ENCODE data around the gene CD55.

CD55 gene

GRCh38 chr1:207306023-207306422 is 15.5 kb upstream of the CD55 start:
- Histone ChIP-seq H3K9ac (ENCODE audit: low read depth, low read length) (no peak overlapping the region), H3K4me1 (ENCODE audit: control insufficient read depth, insufficient read depth, low read length) (peaks cover 29% of the 10 kb centered on the region), H3K27me3 (ENCODE audit: control insufficient read depth, insufficient read depth, low read length) (no peaks in the 10 kb centered on the region), H3K9me3 (ENCODE audit: control insufficient read depth, insufficient read depth, low read length) (no peaks in the 10 kb centered on the region), H3K4me3 (ENCODE audit: low read depth, low read length) (no peak overlapping the region), H3K27ac (ENCODE audit: low read depth, low read length) (no peak overlapping the region), H3K36me3 (ENCODE audit: control insufficient read depth, insufficient read depth, low read length) (no peaks in the 10 kb centered on the region)

- no peak overlapping the region for H3K9ac ChIP-seq (ENCODE audit: low read depth, low read length)
- H3K4me1 ChIP-seq (ENCODE audit: control insufficient read depth, insufficient read depth, low read length), result peaks cover 24% of the 10 kb centered on the region
- no peak overlapping the region for H3K4me3 ChIP-seq (ENCODE audit: low read depth, low read length)
- H3K9me3 ChIP-seq (ENCODE audit: control insufficient read depth, insufficient read depth, low read length), result no peaks in the 10 kb centered on the region
- no peaks in the 10 kb centered on the region for H3K36me3 ChIP-seq (ENCODE audit: control insufficient read depth, insufficient read depth, low read length)
- no peaks in the 10 kb centered on the region for H3K27me3 ChIP-seq (ENCODE audit: control insufficient read depth, insufficient read depth, low read length)
- H3K27ac ChIP-seq (ENCODE audit: low read depth, low read length), result peak overlapping the region; percentile 36
These were observed 14.9 kb upstream of the CD55 start for GRCh38 chr1:207306603-207307002.

- Histone ChIP-seq H3K9me3 (ENCODE audit: control insufficient read depth, insufficient read depth, low read length) (no peaks in the 10 kb centered on the region), H3K4me3 (ENCODE audit: low read depth, low read length) (no peak overlapping the region), H3K27me3 (ENCODE audit: control insufficient read depth, insufficient read depth, low read length) (no peaks in the 10 kb centered on the region), H3K36me3 (ENCODE audit: control insufficient read depth, insufficient read depth, low read length) (no peaks in the 10 kb centered on the region), H3K27ac (ENCODE audit: low read depth, low read length) (no peak overlapping the region), H3K4me1 (ENCODE audit: control insufficient read depth, insufficient read depth, low read length) (peaks cover 25% of the 10 kb centered on the region), H3K9ac (ENCODE audit: low read depth, low read length) (no peak overlapping the region)
These were observed 12.9 kb upstream of the CD55 start for GRCh38 chr1:207308451-207309190.

GRCh38 chr1:207309745-207310273 is 11.7 kb upstream of the CD55 start:
- no peak overlapping the region for H3K4me3 ChIP-seq (ENCODE audit: low read depth, low read length)
- H3K27me3 ChIP-seq (ENCODE audit: control insufficient read depth, insufficient read depth, low read length), result no peaks in the 10 kb centered on the region
- peaks cover 25% of the 10 kb centered on the region for H3K4me1 ChIP-seq (ENCODE audit: control insufficient read depth, insufficient read depth, low read length)
- H3K27ac ChIP-seq (ENCODE audit: low read depth, low read length), result no peak overlapping the region
- H3K9ac ChIP-seq (ENCODE audit: low read depth, low read length), result no peak overlapping the region
- H3K36me3 ChIP-seq (ENCODE audit: control insufficient read depth, insufficient read depth, low read length), result no peaks in the 10 kb centered on the region
- H3K9me3 ChIP-seq (ENCODE audit: control insufficient read depth, insufficient read depth, low read length), result no peaks in the 10 kb centered on the region

- peaks cover 25% of the 10 kb centered on the region for H3K4me1 ChIP-seq (ENCODE audit: control insufficient read depth, insufficient read depth, low read length)
- no peak overlapping the region for H3K4me3 ChIP-seq (ENCODE audit: low read depth, low read length)
- H3K27me3 ChIP-seq (ENCODE audit: control insufficient read depth, insufficient read depth, low read length), result no peaks in the 10 kb centered on the region
- no peaks in the 10 kb centered on the region for H3K36me3 ChIP-seq (ENCODE audit: control insufficient read depth, insufficient read depth, low read length)
- no peaks in the 10 kb centered on the region for H3K9me3 ChIP-seq (ENCODE audit: control insufficient read depth, insufficient read depth, low read length)
- H3K27ac ChIP-seq (ENCODE audit: low read depth, low read length), result no peak overlapping the region
- H3K9ac ChIP-seq (ENCODE audit: low read depth, low read length), result no peak overlapping the region
These were observed 9.4 kb upstream of the CD55 start for GRCh38 chr1:207311888-207312603.

- Histone ChIP-seq H3K9me3 (ENCODE audit: control insufficient read depth, insufficient read depth, low read length) (no peaks in the 10 kb centered on the region), H3K36me3 (ENCODE audit: control insufficient read depth, insufficient read depth, low read length) (no peaks in the 10 kb centered on the region), H3K27me3 (ENCODE audit: control insufficient read depth, insufficient read depth, low read length) (no peaks in the 10 kb centered on the region), H3K4me3 (ENCODE audit: low read depth, low read length) (no peak overlapping the region), H3K9ac (ENCODE audit: low read depth, low read length) (no peak overlapping the region), H3K4me1 (ENCODE audit: control insufficient read depth, insufficient read depth, low read length) (peaks cover 25% of the 10 kb centered on the region), H3K27ac (ENCODE audit: low read depth, low read length) (no peak overlapping the region)
These were observed 8.9 kb upstream of the CD55 start for GRCh38 chr1:207312604-207312920.

- Histone ChIP-seq H3K27ac (ENCODE audit: low read depth, low read length) (no peak overlapping the region), H3K4me3 (ENCODE audit: low read depth, low read length) (no peak overlapping the region), H3K9ac (ENCODE audit: low read depth, low read length) (no peak overlapping the region), H3K4me1 (ENCODE audit: control insufficient read depth, insufficient read depth, low read length) (peaks cover 22% of the 10 kb centered on the region), H3K27me3 (ENCODE audit: control insufficient read depth, insufficient read depth, low read length) (no peaks in the 10 kb centered on the region), H3K36me3 (ENCODE audit: control insufficient read depth, insufficient read depth, low read length) (no peaks in the 10 kb centered on the region), H3K9me3 (ENCODE audit: control insufficient read depth, insufficient read depth, low read length) (no peaks in the 10 kb centered on the region)
These were observed 8.3 kb upstream of the CD55 start for GRCh38 chr1:207313131-207313530.

- Histone ChIP-seq H3K9me3 (ENCODE audit: control insufficient read depth, insufficient read depth, low read length) (no peaks in the 10 kb centered on the region), H3K27ac (ENCODE audit: low read depth, low read length) (no peak overlapping the region), H3K9ac (ENCODE audit: low read depth, low read length) (no peak overlapping the region), H3K27me3 (ENCODE audit: control insufficient read depth, insufficient read depth, low read length) (no peaks in the 10 kb centered on the region), H3K4me3 (ENCODE audit: low read depth, low read length) (no peak overlapping the region), H3K4me1 (ENCODE audit: control insufficient read depth, insufficient read depth, low read length) (peaks cover 18% of the 10 kb centered on the region), H3K36me3 (ENCODE audit: control insufficient read depth, insufficient read depth, low read length) (no peaks in the 10 kb centered on the region)
These were observed 6.7 kb upstream of the CD55 start for GRCh38 chr1:207314816-207315215.

GRCh38 chr1:207315435-207315834 is 6.0 kb upstream of the CD55 start:
- Histone ChIP-seq H3K36me3 (ENCODE audit: control insufficient read depth, insufficient read depth, low read length) (no peaks in the 10 kb centered on the region), H3K9me3 (ENCODE audit: control insufficient read depth, insufficient read depth, low read length) (no peaks in the 10 kb centered on the region), H3K4me1 (ENCODE audit: control insufficient read depth, insufficient read depth, low read length) (peaks cover 18% of the 10 kb centered on the region), H3K27me3 (ENCODE audit: control insufficient read depth, insufficient read depth, low read length) (no peaks in the 10 kb centered on the region), H3K27ac (ENCODE audit: low read depth, low read length) (no peak overlapping the region), H3K4me3 (ENCODE audit: low read depth, low read length) (no peak overlapping the region), H3K9ac (ENCODE audit: low read depth, low read length) (no peak overlapping the region)

GRCh38 chr1:207316141-207316540 is 5.3 kb upstream of the CD55 start:
- Histone ChIP-seq H3K27ac (ENCODE audit: low read depth, low read length) (no peak overlapping the region), H3K4me3 (ENCODE audit: low read depth, low read length) (no peak overlapping the region), H3K9ac (ENCODE audit: low read depth, low read length) (no peak overlapping the region), H3K36me3 (ENCODE audit: control insufficient read depth, insufficient read depth, low read length) (no peaks in the 10 kb centered on the region), H3K4me1 (ENCODE audit: control insufficient read depth, insufficient read depth, low read length) (peaks cover 18% of the 10 kb centered on the region), H3K27me3 (ENCODE audit: control insufficient read depth, insufficient read depth, low read length) (no peaks in the 10 kb centered on the region), H3K9me3 (ENCODE audit: control insufficient read depth, insufficient read depth, low read length) (no peaks in the 10 kb centered on the region)

- Histone ChIP-seq H3K4me1 (ENCODE audit: control insufficient read depth, insufficient read depth, low read length) (peaks cover 18% of the 10 kb centered on the region), H3K9ac (ENCODE audit: low read depth, low read length) (no peak overlapping the region), H3K27me3 (ENCODE audit: control insufficient read depth, insufficient read depth, low read length) (no peaks in the 10 kb centered on the region), H3K9me3 (ENCODE audit: control insufficient read depth, insufficient read depth, low read length) (no peaks in the 10 kb centered on the region), H3K36me3 (ENCODE audit: control insufficient read depth, insufficient read depth, low read length) (no peaks in the 10 kb centered on the region), H3K27ac (ENCODE audit: low read depth, low read length) (no peak overlapping the region), H3K4me3 (ENCODE audit: low read depth, low read length) (no peak overlapping the region)
These were observed 4.7 kb upstream of the CD55 start for GRCh38 chr1:207316622-207317391.
